ENCODE data around the gene BTN1A1. TPM values are rescaled to one million over a fixed set of nuclear protein-coding genes. Genes with fewer than 3 reads are reported as not detected.
A peak's percentile ranks its signal among the peaks of the same experiment; 100 is the strongest.

The BTN1A1 gene
- total and polyA plus RNA-seq, 9 of the 15 experiments (the other 6 are each of a cell fraction or from before 2014, with no cell fraction given): 0.01 to 0.15 (median 0.06) TPM; not detected in 4

DNA sequence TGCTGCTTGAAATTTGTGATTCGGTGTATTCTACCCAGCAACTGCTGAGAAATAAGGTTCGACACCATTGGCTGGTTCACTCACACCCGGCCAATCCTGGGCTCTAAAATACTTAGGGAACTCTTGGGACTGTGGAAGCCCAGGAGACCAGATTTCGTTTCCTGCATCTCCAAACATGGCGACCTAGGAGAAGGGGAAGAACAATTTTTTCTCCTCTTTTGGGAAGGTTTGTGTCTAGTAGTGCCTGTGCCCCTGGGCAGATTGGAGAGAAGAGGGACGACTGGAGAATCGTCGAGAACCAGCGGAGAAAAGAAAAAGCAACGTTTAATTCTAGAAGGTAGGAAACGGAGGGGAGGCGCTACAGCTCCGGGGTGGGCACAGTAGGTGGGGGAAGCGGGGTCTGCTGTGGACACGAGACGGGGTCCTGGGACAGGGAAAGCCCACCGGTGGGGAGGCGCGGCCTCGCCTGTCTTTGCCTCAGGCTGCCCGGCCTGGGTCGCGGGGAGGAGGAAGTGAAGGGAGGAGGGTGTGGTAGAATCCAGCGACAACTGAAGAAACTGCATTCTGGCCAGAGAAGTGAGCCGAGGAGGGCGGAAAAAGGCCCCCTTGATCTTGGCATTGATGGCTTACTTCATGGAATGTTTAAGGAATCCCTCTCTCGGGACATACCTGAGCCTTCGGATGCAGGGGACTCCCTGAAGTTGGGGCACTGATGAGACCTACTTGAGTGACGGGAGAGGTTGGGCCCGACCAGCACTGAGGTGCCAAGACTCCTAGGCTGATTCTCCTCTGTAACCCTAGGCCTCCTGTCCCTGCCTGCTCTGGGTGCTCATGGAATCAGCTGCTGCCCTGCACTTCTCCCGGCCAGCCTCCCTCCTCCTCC is 42.1 kb upstream of the BTN1A1 start, which contains the start of gene BTN2A1 (continued):
- TF ChIP-seq, protein P1, sequence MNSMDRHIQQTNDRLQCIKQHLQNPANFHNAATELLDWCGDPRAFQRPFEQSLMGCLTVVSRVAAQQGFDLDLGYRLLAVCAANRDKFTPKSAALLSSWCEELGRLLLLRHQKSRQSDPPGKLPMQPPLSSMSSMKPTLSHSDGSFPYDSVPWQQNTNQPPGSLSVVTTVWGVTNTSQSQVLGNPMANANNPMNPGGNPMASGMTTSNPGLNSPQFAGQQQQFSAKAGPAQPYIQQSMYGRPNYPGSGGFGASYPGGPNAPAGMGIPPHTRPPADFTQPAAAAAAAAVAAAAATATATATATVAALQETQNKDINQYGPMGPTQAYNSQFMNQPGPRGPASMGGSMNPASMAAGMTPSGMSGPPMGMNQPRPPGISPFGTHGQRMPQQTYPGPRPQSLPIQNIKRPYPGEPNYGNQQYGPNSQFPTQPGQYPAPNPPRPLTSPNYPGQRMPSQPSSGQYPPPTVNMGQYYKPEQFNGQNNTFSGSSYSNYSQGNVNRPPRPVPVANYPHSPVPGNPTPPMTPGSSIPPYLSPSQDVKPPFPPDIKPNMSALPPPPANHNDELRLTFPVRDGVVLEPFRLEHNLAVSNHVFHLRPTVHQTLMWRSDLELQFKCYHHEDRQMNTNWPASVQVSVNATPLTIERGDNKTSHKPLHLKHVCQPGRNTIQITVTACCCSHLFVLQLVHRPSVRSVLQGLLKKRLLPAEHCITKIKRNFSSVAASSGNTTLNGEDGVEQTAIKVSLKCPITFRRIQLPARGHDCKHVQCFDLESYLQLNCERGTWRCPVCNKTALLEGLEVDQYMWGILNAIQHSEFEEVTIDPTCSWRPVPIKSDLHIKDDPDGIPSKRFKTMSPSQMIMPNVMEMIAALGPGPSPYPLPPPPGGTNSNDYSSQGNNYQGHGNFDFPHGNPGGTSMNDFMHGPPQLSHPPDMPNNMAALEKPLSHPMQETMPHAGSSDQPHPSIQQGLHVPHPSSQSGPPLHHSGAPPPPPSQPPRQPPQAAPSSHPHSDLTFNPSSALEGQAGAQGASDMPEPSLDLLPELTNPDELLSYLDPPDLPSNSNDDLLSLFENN (IDR thresholded peaks at IDR 0.05; ENCODE audit: low read depth in 2 of 2, low read length in 2 of 2): no peak
- TF ChIP-seq ZBTB7A (IDR thresholded peaks at IDR 0.05; ENCODE audit: borderline replicate concordance, control insufficient read depth, low read depth, low read length) (peak; percentile 64; the same call in 1 of the 2 replicates), ZNF695 (CRISPR knock-in tag; IDR thresholded peaks at IDR 0.05) (no peak), CXXC5 (CRISPR knock-in tag; IDR thresholded peaks at IDR 0.05) (peak; percentile 13; the same call in 1 of the 2 replicates), FOS (IDR thresholded peaks at IDR 0.05; ENCODE audit: extremely low read depth, insufficient read length) (peak; percentile 84), POLR2AphosphoS2 (IDR thresholded peaks at IDR 0.05; ENCODE audit: low read length) (no peak), EP400 (IDR thresholded peaks at IDR 0.05) (peak; percentile 74), TEAD2 (tag; IDR thresholded peaks at IDR 0.05) (no peak), POLR2B (IDR thresholded peaks at IDR 0.05; ENCODE audit: low read depth, partially characterized antibody) (peak; percentile 70), GTF2F1 (IDR thresholded peaks at IDR 0.05; ENCODE audit: low read depth, low read length) (peak; percentile 91; the same call in 1 of the 2 replicates), HDAC2 (IDR thresholded peaks at IDR 0.05) (peak; percentile 81), KAT7 (CRISPR knock-in tag; IDR thresholded peaks at IDR 0.05; ENCODE audit: borderline replicate concordance) (peak; percentile 82), MXI1 (IDR thresholded peaks at IDR 0.05; ENCODE audit: low read depth, low read length) (no peak), NCOA4 (IDR thresholded peaks at IDR 0.05; ENCODE audit: partially characterized antibody) (no peak), SAFB2 (IDR thresholded peaks at IDR 0.05; ENCODE audit: borderline replicate concordance, low read depth, low read length, severe bottlenecking) (no peak), DDX20 (tag; IDR thresholded peaks at IDR 0.05; ENCODE audit: low read depth) (no peak)
- TF ChIP-seq, protein P2, sequence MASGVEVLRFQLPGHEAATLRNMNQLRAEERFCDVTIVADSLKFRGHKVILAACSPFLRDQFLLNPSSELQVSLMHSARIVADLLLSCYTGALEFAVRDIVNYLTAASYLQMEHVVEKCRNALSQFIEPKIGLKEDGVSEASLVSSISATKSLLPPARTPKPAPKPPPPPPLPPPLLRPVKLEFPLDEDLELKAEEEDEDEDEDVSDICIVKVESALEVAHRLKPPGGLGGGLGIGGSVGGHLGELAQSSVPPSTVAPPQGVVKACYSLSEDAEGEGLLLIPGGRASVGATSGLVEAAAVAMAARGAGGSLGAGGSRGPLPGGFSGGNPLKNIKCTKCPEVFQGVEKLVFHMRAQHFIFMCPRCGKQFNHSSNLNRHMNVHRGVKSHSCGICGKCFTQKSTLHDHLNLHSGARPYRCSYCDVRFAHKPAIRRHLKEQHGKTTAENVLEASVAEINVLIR (CRISPR knock-in tag; IDR thresholded peaks at IDR 0.05): peak; percentile 70
- TF ChIP-seq, protein P3, sequence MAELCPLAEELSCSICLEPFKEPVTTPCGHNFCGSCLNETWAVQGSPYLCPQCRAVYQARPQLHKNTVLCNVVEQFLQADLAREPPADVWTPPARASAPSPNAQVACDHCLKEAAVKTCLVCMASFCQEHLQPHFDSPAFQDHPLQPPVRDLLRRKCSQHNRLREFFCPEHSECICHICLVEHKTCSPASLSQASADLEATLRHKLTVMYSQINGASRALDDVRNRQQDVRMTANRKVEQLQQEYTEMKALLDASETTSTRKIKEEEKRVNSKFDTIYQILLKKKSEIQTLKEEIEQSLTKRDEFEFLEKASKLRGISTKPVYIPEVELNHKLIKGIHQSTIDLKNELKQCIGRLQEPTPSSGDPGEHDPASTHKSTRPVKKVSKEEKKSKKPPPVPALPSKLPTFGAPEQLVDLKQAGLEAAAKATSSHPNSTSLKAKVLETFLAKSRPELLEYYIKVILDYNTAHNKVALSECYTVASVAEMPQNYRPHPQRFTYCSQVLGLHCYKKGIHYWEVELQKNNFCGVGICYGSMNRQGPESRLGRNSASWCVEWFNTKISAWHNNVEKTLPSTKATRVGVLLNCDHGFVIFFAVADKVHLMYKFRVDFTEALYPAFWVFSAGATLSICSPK (IDR thresholded peaks at IDR 0.05; ENCODE audit: borderline replicate concordance): no peak
- TF ChIP-seq, protein P4, sequence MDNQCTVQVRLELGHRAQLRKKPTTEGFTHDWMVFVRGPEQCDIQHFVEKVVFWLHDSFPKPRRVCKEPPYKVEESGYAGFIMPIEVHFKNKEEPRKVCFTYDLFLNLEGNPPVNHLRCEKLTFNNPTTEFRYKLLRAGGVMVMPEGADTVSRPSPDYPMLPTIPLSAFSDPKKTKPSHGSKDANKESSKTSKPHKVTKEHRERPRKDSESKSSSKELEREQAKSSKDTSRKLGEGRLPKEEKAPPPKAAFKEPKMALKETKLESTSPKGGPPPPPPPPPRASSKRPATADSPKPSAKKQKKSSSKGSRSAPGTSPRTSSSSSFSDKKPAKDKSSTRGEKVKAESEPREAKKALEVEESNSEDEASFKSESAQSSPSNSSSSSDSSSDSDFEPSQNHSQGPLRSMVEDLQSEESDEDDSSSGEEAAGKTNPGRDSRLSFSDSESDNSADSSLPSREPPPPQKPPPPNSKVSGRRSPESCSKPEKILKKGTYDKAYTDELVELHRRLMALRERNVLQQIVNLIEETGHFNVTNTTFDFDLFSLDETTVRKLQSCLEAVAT (IDR thresholded peaks at IDR 0.05): peak in 1 of 2 experiments; percentile 50; a peak in 1 of 4 replicates
